Lower lobe of right lung (tissue), 2 donors: Measurements from ENCODE around the gene UBE2G2. TPM values are rescaled to one million over a fixed set of nuclear protein-coding genes. Genes with fewer than 3 reads are reported as not detected.

Experiments
- ATAC-seq, 2 donors: fragments of 200-7000 bp; cut with Tn5 transposase; one replicate each; pipeline ENCODE4 v1.9.1; 2020 to 2022; ENCODE audit warnings: mild to moderate bottlenecking in 2 of 2, moderate library complexity in 2 of 2
- DNase-seq: peaks from one replicate; pipeline ENCODE4 v3.0.0-alpha.2; 2020
- H3K27ac ChIP-seq: fragments of 200-600 bp; one replicate; pipeline ENCODE4 v1.8.0; 2022
- H3K27me3 ChIP-seq: fragments of 200-600 bp; one replicate; pipeline ENCODE4 v1.8.0; 2022; ENCODE audit warnings: low read depth
- H3K36me3 ChIP-seq: fragments of 200-600 bp; one replicate; pipeline ENCODE4 v1.8.0; 2022; ENCODE audit warnings: mild to moderate bottlenecking
- H3K4me1 ChIP-seq: fragments of 200-600 bp; one replicate; pipeline ENCODE4 v1.8.0; 2022
- H3K4me3 ChIP-seq: fragments of 200-600 bp; one replicate; pipeline ENCODE4 v1.8.0; 2022; ENCODE audit warnings: mild to moderate bottlenecking
- H3K9me3 ChIP-seq: fragments of 200-600 bp; one replicate; pipeline ENCODE4 v1.8.0; 2022
- CTCF ChIP-seq: fragments of 200-600 bp; IDR thresholded peaks from one replicate; pipeline ENCODE4 v1.8.0; 2022; ENCODE audit warnings: antibody characterized with exemption, mild to moderate bottlenecking
- intact Hi-C: fragments of 100-400 bp; cut with DNase I; formaldehyde crosslinking; loops from one replicate; pipeline ENCODE4 v1.11.0; 2022
- total RNA-seq: library from RNA; stranded (reverse); fragmentation: NEBNext Ultra II Directional; extraction: Animal tissue kit (Norgen Biotek cat#: 25700); gene quantifications from one replicate; pipeline ENCODE4 v1.2.1, GENCODE V29; 2021
- donor health status: DM: no; HTN: yes; CAD: no; lungs with severe emphysema.

Gene UBE2G2
- total RNA-seq, 1 donor from 2014 or later, result 76.9 TPM

- ATAC-seq (no peak), DNase-seq (no peak)
- Histone ChIP-seq H3K27ac (no peak overlapping the region), H3K4me1 (peaks cover 35% of the 10 kb centered on the region), H3K4me3 (no peak overlapping the region), H3K36me3 (peaks cover 11% of the 10 kb centered on the region), H3K9me3 (no peaks in the 10 kb centered on the region), H3K27me3 (no peaks in the 10 kb centered on the region)
- intact Hi-C loops, result no loop called here
- TF ChIP-seq CTCF, result no peak
These were observed 6.3 kb downstream of the UBE2G2 start for GRCh38 chr21:44795342-44795741.

- H3K4me3 ChIP-seq, result no peak overlapping the region
- H3K27me3 ChIP-seq, result no peaks in the 10 kb centered on the region
- peaks cover 11% of the 10 kb centered on the region for H3K36me3 ChIP-seq
- no peak for TF ChIP-seq CTCF
- H3K9me3 ChIP-seq, result no peaks in the 10 kb centered on the region
- DNase-seq, result no peak
- H3K27ac ChIP-seq, result no peak overlapping the region
- intact Hi-C loops, result no loop called here
- ATAC-seq, result no peak
- H3K4me1 ChIP-seq, result peaks cover 20% of the 10 kb centered on the region
These were observed 7.8 kb downstream of the UBE2G2 start for GRCh38 chr21:44793592-44794374.

GRCh38 chr21:44792702-44793591 lies 8.7 kb downstream of the UBE2G2 start:
- Histone ChIP-seq H3K4me3 (no peak overlapping the region), H3K36me3 (peaks cover 11% of the 10 kb centered on the region), H3K27me3 (no peaks in the 10 kb centered on the region), H3K9me3 (no peaks in the 10 kb centered on the region), H3K4me1 (peaks cover 19% of the 10 kb centered on the region), H3K27ac (no peak overlapping the region)
- intact Hi-C loops, result no loop called here
- peak; percentile 71 for DNase-seq
- peak; percentile 73 for TF ChIP-seq CTCF
- ATAC-seq, result peak; percentile 93 to 94

- no peak for TF ChIP-seq CTCF
- H3K27me3 ChIP-seq, result no peaks in the 10 kb centered on the region
- peaks cover 19% of the 10 kb centered on the region for H3K4me1 ChIP-seq
- no peak overlapping the region for H3K27ac ChIP-seq
- ATAC-seq (no peak), DNase-seq (no peak)
- no peaks in the 10 kb centered on the region for H3K9me3 ChIP-seq
- peaks cover 19% of the 10 kb centered on the region for H3K36me3 ChIP-seq
- intact Hi-C loops, result no loop called here
- no peak overlapping the region for H3K4me3 ChIP-seq
These were observed 9.6 kb downstream of the UBE2G2 start for GRCh38 chr21:44791993-44792392.

GRCh38 chr21:44791246-44791645 lies 10.4 kb downstream of the UBE2G2 start:
- ATAC-seq, result no peak
- intact Hi-C loops, result no loop called here
- H3K27ac ChIP-seq, result no peak overlapping the region

More at GRCh38 chr21:44791246-44791645, 10.4 kb downstream of the UBE2G2 start:
- H3K9me3 ChIP-seq, result no peaks in the 10 kb centered on the region
- peaks cover 23% of the 10 kb centered on the region for H3K4me1 ChIP-seq
- no peak for DNase-seq
- no peaks in the 10 kb centered on the region for H3K27me3 ChIP-seq
- no peak overlapping the region for H3K4me3 ChIP-seq
- peaks cover 13% of the 10 kb centered on the region for H3K36me3 ChIP-seq
- TF ChIP-seq CTCF, result no peak
